K562 (cell line): ENCODE measurements around the gene UBXN6. TPM values are rescaled to one million over a fixed set of nuclear protein-coding genes. Genes with fewer than 3 reads are reported as not detected.
A peak's percentile ranks its signal among the peaks of the same experiment; 100 is the strongest.

Experiments
- ATAC-seq: fragments of 200-7000 bp; cut with Tn5 transposase; 3 replicates; pipeline ENCODE4 v1.9.1; 2020; ENCODE audit warnings: moderate library complexity
- BruUV-seq: library from RNA; stranded (reverse); fragments of 400-500 nt; replicated peaks from 2 replicates; lab custom pipeline; 2021; lab: Mats Ljungman, UMichigan
- CTCF ChIA-PET: fragments of 300-600 bp; formaldehyde crosslinking; extraction: SDS; loops from one replicate; lab custom pipeline; 2021; ENCODE audit warnings: low intra/inter-chr PET ratio; lab: Yijun Ruan, JAX
- POLR2A ChIA-PET: fragments of 300-600, 350-650 bp; sonication (Branson Sonifier 250); formaldehyde crosslinking; extraction: SDS; loops from one replicate; lab custom pipeline; 2021; ENCODE audit warnings: antibody characterized with exemption, inconsistent platforms; lab: Yijun Ruan, JAX
- DNase-seq, 4 experiments: peaks; one replicate each; pipeline versions ENCODE4 v3.0.0 to v3.0.0-alpha.2; 2011 to 2018; ENCODE audit warnings: low spot score in 3 of 4, mixed read lengths in 3 of 4; ENCODE audit errors: extremely low read depth in 1 of 4
- FAIRE-seq: peaks from 2 replicates; lab custom pipeline; 2011; peaks lifted over from hg19 to GRCh38; lab: Jason Lieb, UNC
- H2AFZ ChIP-seq: 2 replicates; pipeline ENCODE4 v1.6.0; 2011; ENCODE audit warnings: low read depth, low read length, control low read depth, inconsistent platforms
- H3K27ac ChIP-seq: fragments of 200-600 bp; 3 replicates; pipeline ENCODE4 v1.8.0; 2011; ENCODE audit warnings: low read depth, mild to moderate bottlenecking, control low read depth, inconsistent platforms, low read length, moderate library complexity, mixed read lengths; ENCODE audit errors: extremely low read depth
- H3K27me3 ChIP-seq, 2 experiments: fragments of 300-600 bp in 1 of 2; 2 replicates in 1 of 2; 3 replicates in 1 of 2; pipeline versions ENCODE4 v1.6.0 to v1.8.0; 2011; ENCODE audit warnings: inconsistent platforms in 2 of 2, low read length in 2 of 2, mild to moderate bottlenecking in 1 of 2, mixed read lengths in 1 of 2, moderate library complexity in 1 of 2; ENCODE audit not compliant: control insufficient read depth in 2 of 2, insufficient read depth in 2 of 2
- H3K36me3 ChIP-seq: fragments of 300-600 bp; 3 replicates; pipeline ENCODE4 v1.8.0; 2011; ENCODE audit warnings: mild to moderate bottlenecking, low read length, inconsistent platforms; ENCODE audit not compliant: control insufficient read depth, insufficient read depth
- H3K4me1 ChIP-seq, 2 experiments: fragments of 200-600 bp in 1 of 2; replicated peaks in 1 of 2; 2 replicates in 1 of 2; 3 replicates in 1 of 2; pipeline versions ENCODE4 v1.5.1 to v1.8.0; 2011; ENCODE audit warnings: inconsistent platforms in 2 of 2, low read length in 2 of 2, mild to moderate bottlenecking in 1 of 2, mixed read lengths in 1 of 2, moderate library complexity in 1 of 2; ENCODE audit not compliant: control insufficient read depth in 2 of 2, insufficient read depth in 2 of 2
- H3K4me2 ChIP-seq: 2 replicates; pipeline ENCODE4 v1.6.1; 2011; ENCODE audit warnings: low read length, control low read depth, inconsistent platforms, mixed read lengths; ENCODE audit not compliant: insufficient read depth
- H3K4me3 ChIP-seq: fragments of 200-600 bp; sonication (generic), shearing (Covaris generic); 2 replicates; pipeline ENCODE4 v1.5.1; 2016; ENCODE audit warnings: control low read depth, inconsistent platforms
- H3K79me2 ChIP-seq: fragments of 200-600 bp; 3 replicates; pipeline ENCODE4 v1.8.0; 2011; ENCODE audit warnings: low read length, inconsistent platforms; ENCODE audit not compliant: control insufficient read depth, insufficient read depth
- H3K9ac ChIP-seq, 2 experiments: 2 replicates each; pipeline versions ENCODE4 v1.6.0 to v1.6.1; 2011; ENCODE audit warnings: low read depth in 2 of 2, low read length in 2 of 2, control low read depth in 1 of 2, inconsistent platforms in 1 of 2, mild to moderate bottlenecking in 1 of 2, mixed read lengths in 1 of 2; ENCODE audit not compliant: insufficient read depth in 1 of 2
- H3K9me1 ChIP-seq: one replicate; pipeline ENCODE4 v1.6.0; 2011; ENCODE audit warnings: inconsistent platforms, mild to moderate bottlenecking, low read length, moderate library complexity; ENCODE audit not compliant: control insufficient read depth, insufficient read depth
- H3K9me3 ChIP-seq: replicated peaks from 2 replicates; pipeline ENCODE4 v1.5.1; 2011; ENCODE audit warnings: low read depth, low read length, inconsistent platforms; ENCODE audit not compliant: control insufficient read depth, insufficient read depth
- H4K20me1 ChIP-seq: replicated peaks from 2 replicates; pipeline ENCODE4 v1.6.1; 2011; ENCODE audit warnings: low read length, inconsistent platforms, mixed read lengths; ENCODE audit not compliant: control insufficient read depth, insufficient read depth
- CREB5 ChIP-seq: fragments of 250-450 bp; sonication (Bioruptor Pico); IDR thresholded peaks from 2 replicates; pipeline ENCODE4 v1.5.0; 2020; ENCODE audit warnings: mild to moderate bottlenecking
- HMGXB4 ChIP-seq: sonication (generic); formaldehyde crosslinking; IDR thresholded peaks from 2 replicates; pipeline ENCODE4 v1.8.1; 2023; ENCODE audit warnings: mild to moderate bottlenecking, missing genetic modification reagents
- JUN ChIP-seq, 2 experiments: sonication (generic) in 1 of 2; formaldehyde crosslinking in 1 of 2; IDR thresholded peaks; 2 replicates each; pipeline versions ENCODE4 v1.6.1 to v1.8.0; 2012 to 2022; ENCODE audit warnings: borderline replicate concordance in 2 of 2, mild to moderate bottlenecking in 2 of 2, improper control_type of control experiment in 1 of 2, low read depth in 1 of 2, low read length in 1 of 2, missing genetic modification reagents in 1 of 2
- LCOR ChIP-seq: sonication (generic); formaldehyde crosslinking; IDR thresholded peaks from 2 replicates; pipeline ENCODE4 v1.8.0; 2022; ENCODE audit warnings: mild to moderate bottlenecking, missing genetic modification reagents
- MED1 ChIP-seq: sonication (generic); formaldehyde crosslinking; IDR thresholded peaks from 2 replicates; pipeline ENCODE4 v1.8.1; 2023; ENCODE audit warnings: missing genetic modification reagents, borderline replicate concordance
- U2AF2 ChIP-seq: fragments of 200-400 bp; formaldehyde crosslinking; optimal IDR thresholded peaks from 2 replicates; pipeline ENCODE3; 2017; ENCODE audit warnings: low read depth, mild to moderate bottlenecking, low read length
- UBTF ChIP-seq, 2 experiments: IDR thresholded peaks; 2 replicates each; pipeline ENCODE4 v1.6.1; 2012; ENCODE audit warnings: improper control_type of control experiment in 2 of 2, low read depth in 2 of 2, low read length in 2 of 2, borderline replicate concordance in 1 of 2
- ZFP91 ChIP-seq: sonication (generic); formaldehyde crosslinking; IDR thresholded peaks from 2 replicates; pipeline ENCODE4 v1.8.0; 2022; ENCODE audit warnings: mild to moderate bottlenecking, missing genetic modification reagents
- ZNF146 ChIP-seq: IDR thresholded peaks from one replicate; pipeline ENCODE4 v1.6.1; 2018; ENCODE audit warnings: missing compliant biosample characterization; ENCODE audit not compliant: unreplicated experiment
- ZNF232 ChIP-seq: sonication (generic); formaldehyde crosslinking; IDR thresholded peaks from 2 replicates; pipeline ENCODE4 v1.8.0; 2022; ENCODE audit warnings: mild to moderate bottlenecking, missing genetic modification reagents
- ZNF695 ChIP-seq: fragments of 450-650 bp; formaldehyde crosslinking; IDR thresholded peaks from 2 replicates; pipeline ENCODE4 v1.4.0; 2020; ENCODE audit warnings: mild to moderate bottlenecking, moderate library complexity
- WGBS: fragments of 100-300 bp; shearing (Covaris generic); methylation state at CpG from one replicate; pipeline ENCODE4 v1.1.6; 2016; ENCODE audit warnings: low coverage, mixed read lengths; ENCODE audit not compliant: insufficient coverage; ENCODE audit errors: missing lambda C conversion rate; 5-methylcytosine and 5-hydroxymethylcytosine counted together
- in situ Hi-C: fragments of 300-500 bp; cut with MboI; formaldehyde crosslinking; loops from 4 replicates; pipeline ENCODE4 v1.15.0; 2018; ENCODE audit warnings: inconsistent platforms, mixed read lengths
- intact Hi-C: fragments of 100-400 bp; cut with micrococcal nuclease; formaldehyde crosslinking; loops from 2 replicates; pipeline ENCODE4 v1.14.2; 2022
- polyA plus RNA-seq, 8 experiments: library from polyadenylated mRNA; depleted of rRNA in 4 of 8; stranded (reverse) in 5 of 8; unstranded in 3 of 8; fragments of >200 nt; fragmentation: Nextera tagmentation in 2 of 8; fragmentation: Illumina TruSeq in 1 of 8; extraction: Ambion mirVana in 2 of 8; extraction: Trizol in 1 of 8; gene quantifications; 2 replicates each; pipeline versions ENCODE4 v1.2.1 to v1.2.3, GENCODE V29; 2011 to 2014; ENCODE audit warnings: inconsistent platforms in 1 of 8, missing spikeins in 1 of 8
- total RNA-seq, 7 experiments: library from RNA; depleted of rRNA in 6 of 7; stranded (reverse); fragments of >200 nt in 6 of 7; fragmentation: Illumina TruSeq in 2 of 7; extraction: Trizol in 2 of 7; gene quantifications; 2 replicates each; pipeline versions ENCODE4 v1.2.1 to v1.2.3, GENCODE V29; 2011 to 2021; ENCODE audit warnings: low replicate concordance in 1 of 7

UBXN6 gene
- total and polyA plus RNA-seq, 9 of the 15 experiments (the other 6 are each of a cell fraction or from before 2014, with no cell fraction given), result 0.48 to 90.2 (median 29.5) TPM

GRCh38 chr19:4399812-4400134, 57.8 kb downstream of the UBXN6 start:
- Histone ChIP-seq H3K27me3 (no peaks in the 10 kb centered on the region), H2AFZ (peak overlapping the region; percentile 35), H3K27ac (peak overlapping the region; percentile 94), H3K4me1 (peaks cover 26 to 27% of the 10 kb centered on the region in 2 experiments; a peak in 4 of 5 replicates), H3K9me3 (no peaks in the 10 kb centered on the region), H4K20me1 (peaks cover 34% of the 10 kb centered on the region), H3K9ac (peak overlapping the region; percentile 94 to 97), H3K4me3 (peak overlapping the region; percentile 99), H3K79me2 (peaks cover 87% of the 10 kb centered on the region), H3K36me3 (peaks cover 46% of the 10 kb centered on the region), H3K9me1 (peaks cover 5% of the 10 kb centered on the region), H3K4me2 (peak overlapping the region; percentile 98)
- ATAC-seq, result peak; percentile 28
- intact Hi-C loops, result loop anchor here (1.0 to 5.0 kb wide), 3 partner anchors 24 to 238 kb away; partner anchors contain the start of gene TNFAIP8L1
- in situ Hi-C loops, result no loop called here
- CTCF ChIA-PET, result interaction anchor here (0.7 to 3.9 kb wide), 3 partner anchors 25 to 159 kb away, joined by 3 to 49 read pairs (median 3); no protein-coding TSS in a partner anchor
- 0% methylated on average over 5 of the region's 12 CpGs for WGBS
- peak in 2 of 4 experiments; percentile 32 to 38 for DNase-seq
- BruUV-seq, result no TSS peak
- POLR2A ChIA-PET, result interaction anchor here (0.6 to 1.0 kb wide), 3 partner anchors 25 to 1256 kb away, joined by 3 to 7 read pairs (median 4); no protein-coding TSS in a partner anchor
- FAIRE-seq, result no peak
- TF ChIP-seq LCOR (CRISPR knock-in tag), result no peak
- TF ChIP-seq JUN (IDR thresholded peaks at IDR 0.05; ENCODE audit: borderline replicate concordance, low read depth, low read length), result no peak
- no peak for TF ChIP-seq JUN (CRISPR knock-in tag; IDR thresholded peaks at IDR 0.05; ENCODE audit: borderline replicate concordance)
- TF ChIP-seq HMGXB4 (CRISPR knock-in tag), result peak; percentile 67; the same call in 1 of the 2 replicates
- TF ChIP-seq U2AF2, result no peak
- TF ChIP-seq ZNF146 (CRISPR knock-in tag), result no peak
- 0 out of 4 replicates have a peak, but pooled peaks of 1 of the 2 experiments have one; percentile 13 for TF ChIP-seq UBTF (IDR thresholded peaks at IDR 0.05; ENCODE audit: borderline replicate concordance in 1 of 2, low read depth in 2 of 2, low read length in 2 of 2)
- no peak for TF ChIP-seq CREB5 (CRISPR knock-in tag)
- no peak for TF ChIP-seq ZNF232
- no peak for TF ChIP-seq MED1 (CRISPR knock-in tag)
- TF ChIP-seq ZNF695 (CRISPR knock-in tag), result no peak
- no peak for TF ChIP-seq ZFP91 (CRISPR knock-in tag)
